Choroid plexus epithelial cell (primary cell): ENCODE results near the gene SETD7.
"Not testable (repeated sequence)": the region's sequence is repeated elsewhere in the genome, so short reads cannot be mapped to it uniquely, and the experiment has no call there.

Source experiments
- DNase-seq: peaks from one replicate; pipeline ENCODE4 v3.0.0-alpha.2; 2010; ENCODE audit warnings: low read depth
- H3K4me3 ChIP-seq: 2 replicates; pipeline ENCODE4 v1.5.1; 2011; ENCODE audit warnings: low read depth, mild to moderate bottlenecking, control low read depth, low read length, moderate library complexity
- TF ChIP-seq, protein P1 (sequence below): conservative IDR thresholded peaks from 2 replicates; pipeline ENCODE4 v1.5.1; 2011; ENCODE audit warnings: low read depth, mild to moderate bottlenecking, control low read depth, inconsistent platforms, low read length, moderate library complexity

The SETD7 gene

DNA sequence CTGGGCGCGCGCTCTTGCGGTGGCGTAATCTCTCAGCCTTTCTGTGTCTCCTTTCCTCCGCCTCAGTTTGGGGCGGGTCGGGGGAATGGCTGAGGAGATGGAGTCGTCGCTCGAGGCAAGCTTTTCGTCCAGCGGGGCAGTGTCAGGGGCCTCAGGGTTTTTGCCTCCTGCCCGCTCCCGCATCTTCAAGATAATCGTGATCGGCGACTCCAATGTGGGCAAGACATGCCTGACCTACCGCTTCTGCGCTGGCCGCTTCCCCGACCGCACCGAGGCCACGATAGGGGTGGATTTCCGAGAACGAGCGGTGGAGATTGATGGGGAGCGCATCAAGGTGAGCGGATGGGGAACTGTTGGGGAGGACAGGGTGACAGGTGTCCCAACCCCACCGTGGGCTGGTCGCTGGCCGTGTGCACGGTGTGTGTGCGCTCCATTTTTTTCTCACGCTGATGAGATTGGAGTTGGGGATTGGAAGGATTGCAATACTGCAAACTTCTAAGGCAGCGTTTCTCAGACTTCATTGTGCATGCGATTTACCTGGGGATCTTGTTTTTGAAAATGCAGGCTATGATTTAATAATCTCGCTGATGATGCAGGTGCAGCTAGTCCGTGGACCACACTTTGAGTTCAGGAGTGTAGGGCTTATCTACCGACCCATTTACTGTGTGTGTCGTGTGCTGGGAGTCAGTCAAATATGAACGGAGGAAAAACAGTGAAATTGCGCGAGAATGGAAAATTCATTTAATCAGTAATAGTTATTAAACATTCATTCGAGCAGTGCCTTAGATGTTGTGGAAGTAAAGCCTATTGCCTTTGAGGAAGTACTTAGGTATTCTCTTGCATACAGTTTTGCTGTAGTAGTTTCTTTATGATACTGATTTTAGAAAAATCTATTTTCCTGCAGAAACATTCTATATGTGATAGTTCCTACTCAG is 101.6 kb downstream of the SETD7 start, which contains the start of gene RAB33B:
Gene RAB33B (plus strand): TSS at position 11 of the 935 bp plus-strand sequence. CDS start 75 bp downstream, at position 86.
- TF ChIP-seq, protein P1, sequence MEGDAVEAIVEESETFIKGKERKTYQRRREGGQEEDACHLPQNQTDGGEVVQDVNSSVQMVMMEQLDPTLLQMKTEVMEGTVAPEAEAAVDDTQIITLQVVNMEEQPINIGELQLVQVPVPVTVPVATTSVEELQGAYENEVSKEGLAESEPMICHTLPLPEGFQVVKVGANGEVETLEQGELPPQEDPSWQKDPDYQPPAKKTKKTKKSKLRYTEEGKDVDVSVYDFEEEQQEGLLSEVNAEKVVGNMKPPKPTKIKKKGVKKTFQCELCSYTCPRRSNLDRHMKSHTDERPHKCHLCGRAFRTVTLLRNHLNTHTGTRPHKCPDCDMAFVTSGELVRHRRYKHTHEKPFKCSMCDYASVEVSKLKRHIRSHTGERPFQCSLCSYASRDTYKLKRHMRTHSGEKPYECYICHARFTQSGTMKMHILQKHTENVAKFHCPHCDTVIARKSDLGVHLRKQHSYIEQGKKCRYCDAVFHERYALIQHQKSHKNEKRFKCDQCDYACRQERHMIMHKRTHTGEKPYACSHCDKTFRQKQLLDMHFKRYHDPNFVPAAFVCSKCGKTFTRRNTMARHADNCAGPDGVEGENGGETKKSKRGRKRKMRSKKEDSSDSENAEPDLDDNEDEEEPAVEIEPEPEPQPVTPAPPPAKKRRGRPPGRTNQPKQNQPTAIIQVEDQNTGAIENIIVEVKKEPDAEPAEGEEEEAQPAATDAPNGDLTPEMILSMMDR = no peak
- peak; percentile 33 for DNase-seq
- H3K4me3 ChIP-seq = peak within 1 kb of the TSS; percentile 91

DNA sequence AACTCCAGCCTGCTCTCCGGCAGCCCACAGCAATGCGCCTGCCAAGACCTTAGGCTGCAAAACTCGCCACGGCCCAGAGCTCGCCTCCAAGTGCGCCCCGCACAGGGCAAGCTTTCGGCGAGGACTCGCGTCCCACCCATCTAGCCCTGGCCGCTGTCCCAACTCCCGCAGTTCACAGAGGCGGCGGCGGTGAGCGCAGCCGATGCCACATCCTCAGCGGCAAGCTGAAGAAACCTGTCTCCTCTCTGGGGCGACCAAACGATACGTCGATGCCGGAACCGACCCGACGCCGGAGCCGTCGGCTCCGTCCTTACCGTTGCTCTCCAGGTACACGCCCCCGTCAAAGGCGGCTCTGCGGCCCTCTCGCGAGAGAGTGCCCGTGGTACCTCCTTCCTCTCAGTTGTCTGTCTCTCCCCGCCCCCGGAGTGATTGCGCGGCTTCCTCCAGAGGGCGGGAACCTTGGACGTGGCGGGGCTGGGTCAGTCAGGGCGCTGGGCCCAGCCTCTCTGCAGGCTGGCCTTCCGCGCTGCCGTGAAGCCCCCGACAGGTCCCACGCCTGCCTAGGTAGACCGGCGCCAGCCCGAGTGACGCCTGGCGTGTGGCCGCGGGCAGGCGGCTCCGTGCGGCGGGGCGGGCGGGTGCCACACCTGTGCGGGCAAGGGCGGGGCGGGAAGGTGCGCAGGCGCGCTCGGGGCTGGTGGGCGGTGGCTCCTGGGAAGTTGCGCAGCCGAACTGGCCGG is 102.5 kb downstream of the SETD7 start:
- TF ChIP-seq, protein P1 = peak; percentile 14
- DNase-seq = peak; percentile 99
- H3K4me3 ChIP-seq = peak overlapping the region; percentile 91

DNA sequence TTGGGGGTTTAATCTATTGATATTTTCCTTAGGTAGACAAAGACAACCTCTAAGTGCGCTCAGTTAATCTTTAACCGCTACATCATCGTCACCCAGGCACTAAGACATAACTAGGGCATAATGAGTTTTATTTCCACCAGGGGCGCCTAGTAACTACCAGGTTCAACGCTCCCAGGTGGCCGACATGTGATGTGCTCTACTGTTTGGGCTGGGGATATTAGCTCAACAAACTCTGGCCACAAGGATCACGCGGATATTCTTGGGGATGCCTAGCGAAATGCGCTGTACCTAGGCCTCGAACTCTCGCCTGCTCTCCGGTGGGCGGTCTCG is 103.0 kb downstream of the SETD7 start:
- DNase-seq = peak; percentile 88
- H3K4me3 ChIP-seq = peak overlapping the region; percentile 91
- TF ChIP-seq, protein P1 = peak; percentile 58

DNA sequence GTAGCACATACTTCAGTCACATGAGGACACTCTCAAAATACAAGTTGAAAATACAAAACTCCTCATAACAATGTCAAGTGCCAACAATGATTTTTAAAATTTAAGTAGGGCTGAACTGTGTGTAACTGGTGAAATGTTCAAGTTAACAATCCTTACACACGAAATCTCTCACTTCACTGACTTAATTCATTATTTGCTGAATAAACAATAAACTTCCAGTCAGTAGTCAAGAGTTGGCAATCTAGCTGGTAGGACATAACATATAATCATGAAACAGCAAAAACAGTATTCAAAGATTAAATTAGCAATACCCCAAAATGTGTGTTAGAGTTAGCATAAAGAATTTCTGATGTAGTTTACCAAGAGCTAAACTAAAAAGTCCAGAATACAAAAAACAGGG is 104.0 kb downstream of the SETD7 start:
- H3K4me3 ChIP-seq = no peak overlapping the region
- DNase-seq = no peak
- TF ChIP-seq, protein P1 = no peak

DNA sequence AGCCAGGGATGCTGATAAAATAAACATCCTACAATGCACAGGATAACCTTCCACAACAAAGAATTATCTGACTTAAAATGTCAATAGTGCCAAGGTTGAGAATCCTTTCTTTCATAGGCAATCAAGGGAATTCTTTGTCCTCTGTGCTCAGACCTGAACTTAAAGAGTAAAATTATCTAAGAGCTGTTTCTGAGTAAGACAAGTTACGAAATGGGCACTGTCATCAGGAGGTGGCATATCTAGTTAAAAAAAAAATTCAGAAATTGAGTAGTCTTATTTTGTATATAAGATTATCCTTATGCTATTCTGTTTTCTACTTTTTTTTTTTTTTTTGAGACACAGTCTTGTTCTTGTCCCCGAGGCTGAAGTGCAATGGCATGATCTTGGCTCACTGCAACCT is 105.4 kb downstream of the SETD7 start:
- DNase-seq = no peak
- TF ChIP-seq, protein P1 = no peak
- no peak overlapping the region for H3K4me3 ChIP-seq

DNA sequence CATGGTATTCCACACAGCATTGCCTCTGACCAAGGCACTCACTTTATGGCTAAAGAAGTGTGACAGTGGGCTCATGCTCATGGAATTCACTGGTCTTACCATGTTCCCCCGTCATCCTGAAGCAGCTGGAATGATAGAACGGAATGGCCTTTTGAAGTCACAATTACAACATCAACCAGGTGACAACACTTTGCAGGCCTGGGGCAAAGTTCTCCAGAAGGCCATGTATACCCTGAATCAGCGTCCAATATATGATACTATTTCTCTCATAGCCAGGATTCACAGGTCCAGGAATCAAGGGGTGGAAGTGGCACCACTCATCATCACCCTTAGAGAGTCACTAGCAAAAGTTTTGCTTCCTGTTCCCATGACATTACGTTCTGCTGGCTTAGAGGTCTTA is 108.9 kb downstream of the SETD7 start:
- not testable (repeated sequence) for DNase-seq, H3K4me3 ChIP-seq
